Uterus (tissue), 2 donors: Measurements from ENCODE around the gene PTPN11.

ENCODE experiments used
- POLR2A ChIP-seq, 2 donors: fragments of 450-650 bp; IDR thresholded peaks; one replicate each; pipeline ENCODE4 v1.6.1; 2016; ENCODE audit warnings: antibody characterized with exemption in 2 of 2, mild to moderate bottlenecking in 1 of 2, moderate library complexity in 1 of 2
- TF ChIP-seq, protein P1 (sequence below), 4 experiments: fragments of 200-600 bp in 2 of 4; fragments of 450-650 bp in 2 of 4; sonication (generic) in 2 of 4; IDR thresholded peaks; one replicate each; pipeline ENCODE4 v1.5.1; 2016 to 2019; ENCODE audit warnings: antibody characterized with exemption in 4 of 4, mild to moderate bottlenecking in 2 of 4, moderate library complexity in 1 of 4

DNA sequence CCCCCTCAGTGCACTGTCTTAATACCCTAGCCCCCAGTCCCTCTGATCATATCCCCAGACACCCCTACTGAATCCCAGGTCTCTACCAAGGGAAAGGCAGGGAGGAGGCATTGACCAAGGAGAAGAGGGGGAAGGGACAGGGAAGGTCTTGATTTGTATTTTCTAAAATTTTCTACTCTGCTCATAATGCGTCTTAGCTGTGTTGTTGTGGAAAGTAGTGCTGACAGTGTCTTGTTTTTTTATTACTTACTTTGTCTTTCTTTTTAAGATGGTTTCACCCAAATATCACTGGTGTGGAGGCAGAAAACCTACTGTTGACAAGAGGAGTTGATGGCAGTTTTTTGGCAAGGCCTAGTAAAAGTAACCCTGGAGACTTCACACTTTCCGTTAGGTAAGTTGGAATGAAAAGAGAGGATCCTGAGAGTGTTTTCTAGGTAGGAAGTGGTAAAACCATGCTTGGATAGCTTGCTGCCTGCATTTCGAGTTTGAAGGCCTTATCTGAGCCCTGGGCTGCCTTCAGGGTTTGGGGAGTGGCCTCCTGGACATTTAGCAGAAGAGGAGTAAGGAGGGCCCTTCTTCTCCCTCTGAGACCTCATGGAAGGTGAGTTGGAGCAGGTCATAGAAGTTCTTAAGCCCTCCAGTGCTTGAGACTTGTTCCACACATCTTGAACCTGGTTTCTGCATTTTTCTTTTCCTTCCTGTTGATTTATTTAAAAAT, 27.4 kb downstream of the PTPN11 start:
- TF ChIP-seq, protein P1, sequence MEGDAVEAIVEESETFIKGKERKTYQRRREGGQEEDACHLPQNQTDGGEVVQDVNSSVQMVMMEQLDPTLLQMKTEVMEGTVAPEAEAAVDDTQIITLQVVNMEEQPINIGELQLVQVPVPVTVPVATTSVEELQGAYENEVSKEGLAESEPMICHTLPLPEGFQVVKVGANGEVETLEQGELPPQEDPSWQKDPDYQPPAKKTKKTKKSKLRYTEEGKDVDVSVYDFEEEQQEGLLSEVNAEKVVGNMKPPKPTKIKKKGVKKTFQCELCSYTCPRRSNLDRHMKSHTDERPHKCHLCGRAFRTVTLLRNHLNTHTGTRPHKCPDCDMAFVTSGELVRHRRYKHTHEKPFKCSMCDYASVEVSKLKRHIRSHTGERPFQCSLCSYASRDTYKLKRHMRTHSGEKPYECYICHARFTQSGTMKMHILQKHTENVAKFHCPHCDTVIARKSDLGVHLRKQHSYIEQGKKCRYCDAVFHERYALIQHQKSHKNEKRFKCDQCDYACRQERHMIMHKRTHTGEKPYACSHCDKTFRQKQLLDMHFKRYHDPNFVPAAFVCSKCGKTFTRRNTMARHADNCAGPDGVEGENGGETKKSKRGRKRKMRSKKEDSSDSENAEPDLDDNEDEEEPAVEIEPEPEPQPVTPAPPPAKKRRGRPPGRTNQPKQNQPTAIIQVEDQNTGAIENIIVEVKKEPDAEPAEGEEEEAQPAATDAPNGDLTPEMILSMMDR (IDR thresholded peaks at IDR 0.05) = no peak
- no peak for TF ChIP-seq POLR2A (IDR thresholded peaks at IDR 0.05)
